Measurements from ENCODE around the gene ATP5MG. TPM values are rescaled to one million over a fixed set of nuclear protein-coding genes. Genes with fewer than 3 reads are reported as not detected.
A peak's percentile ranks its signal among the peaks of the same experiment; 100 is the strongest.

ATP5MG gene
- total RNA-seq, 2 experiments from 2014 or later: 222 to 294 TPM

GRCh38 chr11:118358071-118358470 is 43.3 kb upstream of the ATP5MG start:
- Histone ChIP-seq H3K4me2 (ENCODE audit: low read length) (no peak overlapping the region), H4K20me1 (ENCODE audit: insufficient read depth, low read length) (no peaks in the 10 kb centered on the region), H3K79me2 (ENCODE audit: insufficient read depth, low read depth, low read length) (peaks cover 36% of the 10 kb centered on the region), H3K9me2 (ENCODE audit: insufficient read depth, low read length) (no peaks in the 10 kb centered on the region), H3K27ac (ENCODE audit: low read depth, low read length, poor library complexity, severe bottlenecking) (no peak overlapping the region), H3K4me1 (ENCODE audit: insufficient read depth, low read length, poor library complexity, severe bottlenecking) (peaks cover 21% of the 10 kb centered on the region), H3K4me3 (ENCODE audit: low read depth, low read length, poor library complexity, severe bottlenecking) (no peak overlapping the region), H3K36me3 (ENCODE audit: insufficient read depth, low read length) (peaks cover 12% of the 10 kb centered on the region; the same call in 1 of the 2 replicates), H2AFZ (ENCODE audit: low read length) (no peak overlapping the region), H3K9me3 (ENCODE audit: low read length) (no peaks in the 10 kb centered on the region)
- TF ChIP-seq CTCF (conservative IDR thresholded peaks at IDR 0.05; ENCODE audit: low read length) (no peak), EZH2phosphoT487 (IDR thresholded peaks at IDR 0.05; ENCODE audit: borderline replicate concordance, low read depth, low read length) (no peak)
- CTCF ChIA-PET (ENCODE audit: unreplicated experiment): no interaction called here
- no peak for DNase-seq (ENCODE audit: low spot score)
- POLR2A ChIA-PET: no interaction called here
- intact Hi-C loops (cut with micrococcal nuclease; ENCODE audit: unreplicated experiment): loop anchor here (2.0 kb wide), 1 partner anchor 43 kb away; the partner anchor contains the start of gene ATP5MG
- no TSS peak for BruUV-seq (replicated peaks)

- DNase-seq (ENCODE audit: low spot score): peak; percentile 99
- Histone ChIP-seq H3K36me3 (ENCODE audit: insufficient read depth, low read length) (peaks cover 18% of the 10 kb centered on the region; the same call in 1 of the 2 replicates), H3K79me2 (ENCODE audit: insufficient read depth, low read depth, low read length) (peaks cover 48% of the 10 kb centered on the region), H3K9me2 (ENCODE audit: insufficient read depth, low read length) (no peaks in the 10 kb centered on the region), H3K4me3 (ENCODE audit: low read depth, low read length, poor library complexity, severe bottlenecking) (peak within 1 kb of the TSS; percentile 97), H3K4me2 (ENCODE audit: low read length) (peak within 1 kb of the TSS; percentile 90), H4K20me1 (ENCODE audit: insufficient read depth, low read length) (no peaks in the 10 kb centered on the region), H3K27ac (ENCODE audit: low read depth, low read length, poor library complexity, severe bottlenecking) (peak within 1 kb of the TSS; percentile 39), H3K4me1 (ENCODE audit: insufficient read depth, low read length, poor library complexity, severe bottlenecking) (peaks cover 21% of the 10 kb centered on the region), H3K9me3 (ENCODE audit: low read length) (no peaks in the 10 kb centered on the region), H2AFZ (ENCODE audit: low read length) (peak within 1 kb of the TSS; percentile 83)
- POLR2A ChIA-PET: interaction anchor here (0.5 to 2.3 kb wide), 7 partner anchors 8 to 467 kb away, joined by 3 to 7 read pairs (median 3); partner anchors contain the start of gene MPZL3
- no peak for TF ChIP-seq EZH2phosphoT487 (IDR thresholded peaks at IDR 0.05; ENCODE audit: borderline replicate concordance, low read depth, low read length)
- no peak for TF ChIP-seq CTCF (conservative IDR thresholded peaks at IDR 0.05; ENCODE audit: low read length)
- CTCF ChIA-PET (ENCODE audit: unreplicated experiment): no interaction called here
- BruUV-seq (replicated peaks): no TSS peak
- intact Hi-C loops (cut with micrococcal nuclease; ENCODE audit: unreplicated experiment): loop anchor here (2.0 kb wide), 1 partner anchor 41 kb away; the partner anchor contains the start of gene ATP5MG
Measured at GRCh38 chr11:118359295-118359958, 42.0 kb upstream of the ATP5MG start, which contains the start of gene UBE4A. Gene UBE4A (plus strand): TSS chr11:118359600. CDS start chr11:118365081, 5,481 bp downstream.

Measured in OCI-LY7 (cell line).